Measurements from ENCODE around the gene LAGE3.

Gene LAGE3

GRCh38 chrX:154452823-154453222 lies 26.3 kb downstream of the LAGE3 start:
- no peak for DNase-seq

GRCh38 chrX:154450312-154450711 lies 28.8 kb downstream of the LAGE3 start:
- DNase-seq: no peak

GRCh38 chrX:154449618-154450017 lies 29.5 kb downstream of the LAGE3 start:
- no peak for DNase-seq

- no peak for DNase-seq
Observed at GRCh38 chrX:154448484-154448883, 30.6 kb downstream of the LAGE3 start.

- no peak for DNase-seq
Observed at GRCh38 chrX:154446430-154446829, 32.7 kb downstream of the LAGE3 start.

GRCh38 chrX:154445776-154446175 lies 33.3 kb downstream of the LAGE3 start:
- no peak for DNase-seq

- no peak for DNase-seq
Observed at GRCh38 chrX:154444755-154445246, 34.3 kb downstream of the LAGE3 start.

GRCh38 chrX:154443992-154444754 lies 34.9 kb downstream of the LAGE3 start, which contains the start of gene FAM50A:
Gene FAM50A (plus strand): TSS chrX:154444141. CDS start chrX:154444236, 95 bp downstream.
- DNase-seq: peak; percentile 77

- no peak for DNase-seq
Observed at GRCh38 chrX:154443479-154443910, 35.6 kb downstream of the LAGE3 start.

- no peak for DNase-seq
Observed at GRCh38 chrX:154441984-154442707, 36.9 kb downstream of the LAGE3 start.

GRCh38 chrX:154441564-154441963 lies 37.5 kb downstream of the LAGE3 start:
- no peak for DNase-seq

GRCh38 chrX:154440623-154441357 lies 38.3 kb downstream of the LAGE3 start:
- DNase-seq: no peak

GRCh38 chrX:154439841-154440240 lies 39.2 kb downstream of the LAGE3 start:
- no peak for DNase-seq

- no peak for DNase-seq
Observed at GRCh38 chrX:154437971-154438893, 40.8 kb downstream of the LAGE3 start.

GRCh38 chrX:154436983-154437752 lies 41.9 kb downstream of the LAGE3 start, which contains the start of gene GDI1:
Gene GDI1 (plus strand): TSS chrX:154437154. CDS start chrX:154437255, 101 bp downstream.
- peak; percentile 46 for DNase-seq

GRCh38 chrX:154436374-154436982 lies 42.6 kb downstream of the LAGE3 start:
- DNase-seq: peak; percentile 42

GRCh38 chrX:154435171-154435733 lies 43.8 kb downstream of the LAGE3 start:
- DNase-seq: no peak

GRCh38 chrX:154434394-154435168 lies 44.5 kb downstream of the LAGE3 start:
- no peak for DNase-seq

GRCh38 chrX:154433605-154434004 lies 45.5 kb downstream of the LAGE3 start:
- DNase-seq: no peak

- DNase-seq: no peak
Observed at GRCh38 chrX:154432210-154432609, 46.9 kb downstream of the LAGE3 start.
